CD4-positive, alpha-beta T cell treated with Interleukin-10 for 1 hour (primary cell): ENCODE measurements around the gene ITIH5.

ENCODE experiments used
- DNase-seq: peaks from one replicate; pipeline ENCODE4 v3.0.0-alpha.2; 2020

ITIH5 gene

DNA sequence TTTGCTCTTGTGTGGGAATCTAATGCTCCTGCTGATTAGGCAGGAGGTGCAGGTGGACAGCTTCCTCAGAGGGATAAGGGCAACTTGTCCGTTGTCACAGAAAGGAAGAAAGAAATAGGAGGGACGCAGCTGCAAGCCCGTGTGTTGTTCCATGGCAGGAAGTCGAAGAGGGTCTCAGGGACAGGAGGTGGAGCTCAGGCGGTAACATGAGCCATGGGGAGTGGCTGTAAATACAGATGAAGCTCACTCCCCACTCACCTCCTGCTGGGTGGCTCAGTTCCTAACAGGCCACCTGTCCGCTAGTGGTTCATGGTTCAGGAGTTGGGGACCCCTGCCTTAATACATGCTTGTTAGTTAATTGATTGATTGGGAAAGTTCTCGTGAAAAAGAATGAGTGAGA is 154.3 kb downstream of the ITIH5 start:
- no peak for DNase-seq

DNA sequence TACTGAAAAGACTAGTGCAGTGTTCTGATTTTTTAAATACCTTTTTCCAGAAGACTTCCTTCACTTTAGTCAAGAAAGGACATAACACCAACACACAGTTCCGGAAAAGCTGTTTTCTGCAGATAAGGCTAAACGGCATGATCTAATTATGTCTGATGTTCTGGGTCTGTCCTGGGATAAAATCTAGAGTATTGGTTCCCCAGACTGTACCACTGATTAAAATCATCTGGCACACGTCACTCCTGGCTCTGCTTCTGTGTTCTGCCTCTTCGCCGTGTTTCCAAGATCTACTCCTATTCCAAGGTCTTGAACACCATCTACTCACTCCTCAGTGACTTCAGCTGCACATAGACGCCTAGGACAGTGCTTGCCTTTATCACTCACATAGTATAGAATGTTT is 155.2 kb downstream of the ITIH5 start:
- DNase-seq, result no peak
